ENCODE measurements around the gene DYNC2H1. TPM values are rescaled to one million over a fixed set of nuclear protein-coding genes. Genes with fewer than 3 reads are reported as not detected.
A peak's percentile ranks its signal among the peaks of the same experiment; 100 is the strongest.

DYNC2H1 gene
- total RNA-seq, 1 experiment from 2014 or later, result 12.4 TPM

DNA sequence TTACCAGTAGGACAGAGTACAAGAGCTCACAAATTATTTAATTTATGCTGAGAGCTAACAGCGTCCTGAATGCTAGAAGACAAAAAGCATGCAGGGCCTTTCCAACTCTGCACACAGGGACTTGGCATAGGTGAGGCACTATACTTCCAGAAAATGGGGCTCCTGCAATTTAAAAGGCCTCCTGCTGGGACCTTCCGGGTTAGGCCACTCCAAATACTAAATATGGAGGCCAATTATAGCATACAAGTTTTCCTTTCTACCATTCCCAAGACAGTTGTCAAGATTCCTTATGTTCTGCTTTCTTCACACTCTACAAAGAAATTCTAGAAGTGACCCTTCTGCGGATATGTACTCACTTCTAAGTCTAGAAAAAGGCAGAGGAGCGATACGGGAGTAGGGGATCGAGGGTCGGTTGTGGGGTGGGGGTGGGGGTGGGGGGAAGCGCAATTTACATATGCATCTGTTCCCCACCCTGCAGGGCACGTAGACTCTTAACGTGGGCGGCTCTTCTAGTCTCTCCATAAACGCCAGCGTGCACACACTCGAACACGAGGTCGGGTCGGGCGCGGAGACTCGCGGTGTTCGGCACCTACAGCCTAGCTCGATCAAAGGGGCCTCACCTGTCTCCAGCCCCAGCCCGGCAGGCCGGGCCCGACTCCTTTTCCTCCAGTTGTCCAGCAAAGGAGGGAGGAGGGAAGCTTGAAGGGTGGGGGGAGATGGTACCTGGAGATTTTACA is 18.0 kb upstream of the DYNC2H1 start:
- ATAC-seq, result peak; percentile 74
- H3K4me1 ChIP-seq (ENCODE audit: control insufficient read depth, insufficient read depth, low read length), result peaks cover 17% of the 10 kb centered on the region
- intact Hi-C loops (cut with micrococcal nuclease; ENCODE audit: unreplicated experiment), result no loop called here
- no TSS peak for BruUV-seq (replicated peaks)
- peak overlapping the region; percentile 86 to 93 for H3K4me3 ChIP-seq (ENCODE audit: low read depth in 2 of 2, low read length in 2 of 2)
- no peak for DNase-seq (ENCODE audit: low read depth, low spot score)
- H3K27ac ChIP-seq (ENCODE audit: low read length), result peak overlapping the region; percentile 97
- in situ Hi-C loops (cut with HindIII; ENCODE audit: low pct_unique_long_range_greater_than_20kb, low sequenced_read_pairs), result no loop called here
- ChIA-PET POLR2A (interaction anchor here (0.6 to 2.0 kb wide), 2 partner anchors 18 to 517 kb away, joined by 5 to 14 read pairs; partner anchors contain the start of gene DYNC2H1), CTCF (interaction anchor here (0.5 kb wide), 1 partner anchor 528 kb away, joined by 3 read pairs; no protein-coding TSS in a partner anchor)
- H3K27me3 ChIP-seq (ENCODE audit: control insufficient read depth, insufficient read depth, low read length), result peaks cover 2% of the 10 kb centered on the region; the same call in 1 of the 2 replicates
- peaks cover 21% of the 10 kb centered on the region for H3K36me3 ChIP-seq (ENCODE audit: control insufficient read depth, insufficient read depth, low read length)
- no peaks in the 10 kb centered on the region for H3K9me3 ChIP-seq (ENCODE audit: control insufficient read depth, insufficient read depth, low read depth, low read length)
- TF ChIP-seq, protein P1, sequence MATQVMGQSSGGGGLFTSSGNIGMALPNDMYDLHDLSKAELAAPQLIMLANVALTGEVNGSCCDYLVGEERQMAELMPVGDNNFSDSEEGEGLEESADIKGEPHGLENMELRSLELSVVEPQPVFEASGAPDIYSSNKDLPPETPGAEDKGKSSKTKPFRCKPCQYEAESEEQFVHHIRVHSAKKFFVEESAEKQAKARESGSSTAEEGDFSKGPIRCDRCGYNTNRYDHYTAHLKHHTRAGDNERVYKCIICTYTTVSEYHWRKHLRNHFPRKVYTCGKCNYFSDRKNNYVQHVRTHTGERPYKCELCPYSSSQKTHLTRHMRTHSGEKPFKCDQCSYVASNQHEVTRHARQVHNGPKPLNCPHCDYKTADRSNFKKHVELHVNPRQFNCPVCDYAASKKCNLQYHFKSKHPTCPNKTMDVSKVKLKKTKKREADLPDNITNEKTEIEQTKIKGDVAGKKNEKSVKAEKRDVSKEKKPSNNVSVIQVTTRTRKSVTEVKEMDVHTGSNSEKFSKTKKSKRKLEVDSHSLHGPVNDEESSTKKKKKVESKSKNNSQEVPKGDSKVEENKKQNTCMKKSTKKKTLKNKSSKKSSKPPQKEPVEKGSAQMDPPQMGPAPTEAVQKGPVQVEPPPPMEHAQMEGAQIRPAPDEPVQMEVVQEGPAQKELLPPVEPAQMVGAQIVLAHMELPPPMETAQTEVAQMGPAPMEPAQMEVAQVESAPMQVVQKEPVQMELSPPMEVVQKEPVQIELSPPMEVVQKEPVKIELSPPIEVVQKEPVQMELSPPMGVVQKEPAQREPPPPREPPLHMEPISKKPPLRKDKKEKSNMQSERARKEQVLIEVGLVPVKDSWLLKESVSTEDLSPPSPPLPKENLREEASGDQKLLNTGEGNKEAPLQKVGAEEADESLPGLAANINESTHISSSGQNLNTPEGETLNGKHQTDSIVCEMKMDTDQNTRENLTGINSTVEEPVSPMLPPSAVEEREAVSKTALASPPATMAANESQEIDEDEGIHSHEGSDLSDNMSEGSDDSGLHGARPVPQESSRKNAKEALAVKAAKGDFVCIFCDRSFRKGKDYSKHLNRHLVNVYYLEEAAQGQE (IDR thresholded peaks at IDR 0.05; ENCODE audit: insufficient read depth in 1 of 2, low read depth in 2 of 2, low read length in 1 of 2), result no peak
- TF ChIP-seq POLR2AphosphoS5 (IDR thresholded peaks at IDR 0.05; ENCODE audit: low read depth, low read length) (no peak), SIN3A (IDR thresholded peaks at IDR 0.05; ENCODE audit: borderline replicate concordance, insufficient read depth, low read depth, low read length) (0 out of 2 replicates have a peak, but pooled peaks have one; percentile 32), TCF7L2 (IDR thresholded peaks at IDR 0.05; ENCODE audit: low read depth, low read length) (no peak)

DNA sequence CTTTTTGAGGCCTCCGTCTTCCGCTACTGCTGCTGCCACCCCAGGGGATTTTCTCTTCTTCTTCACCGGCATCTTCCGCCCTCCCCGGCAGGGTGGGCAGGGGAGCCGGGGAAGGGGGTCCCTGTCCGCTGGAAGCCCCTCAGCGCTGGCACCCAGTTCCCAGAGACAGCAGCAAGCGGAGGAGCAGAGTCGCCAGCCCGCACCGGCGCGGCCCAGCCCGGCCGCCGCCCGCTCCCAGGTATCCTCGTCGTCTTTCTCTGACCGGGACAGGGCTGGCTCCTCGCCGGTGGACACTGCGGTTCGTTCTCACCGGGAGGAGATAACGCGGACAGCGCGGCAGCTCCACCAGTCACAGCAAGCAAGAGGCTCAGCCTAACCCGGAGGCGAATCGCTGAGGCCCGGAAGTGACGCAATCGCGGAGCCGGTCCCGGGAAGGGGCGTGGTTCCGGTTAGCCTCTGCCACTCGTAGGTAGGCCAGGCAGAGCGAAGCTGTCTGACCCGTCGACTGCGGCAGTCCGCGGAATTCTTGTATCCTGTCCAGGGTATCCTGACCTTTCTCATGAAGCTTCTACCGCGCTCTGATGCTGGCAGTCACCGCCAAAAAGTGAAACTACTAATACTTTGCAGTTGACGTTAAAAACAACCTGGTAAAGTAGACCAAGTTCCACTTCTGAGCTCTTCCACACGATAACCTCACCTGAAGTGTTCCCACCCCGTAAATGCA is 17.3 kb upstream of the DYNC2H1 start, which contains the start of gene DCUN1D5:
Gene DCUN1D5 (minus strand): TSS at position 360 of the 724 bp plus-strand sequence. CDS start 288 bp downstream, at position 72.
- Histone ChIP-seq H3K9me3 (ENCODE audit: control insufficient read depth, insufficient read depth, low read depth, low read length) (no peaks in the 10 kb centered on the region), H3K27ac (ENCODE audit: low read length) (peak within 1 kb of the TSS; percentile 97), H3K4me1 (ENCODE audit: control insufficient read depth, insufficient read depth, low read length) (peaks cover 17% of the 10 kb centered on the region), H3K4me3 (ENCODE audit: low read depth in 2 of 2, low read length in 2 of 2) (peak within 1 kb of the TSS; percentile 86 to 93), H3K27me3 (ENCODE audit: control insufficient read depth, insufficient read depth, low read length) (peaks cover 2% of the 10 kb centered on the region; the same call in 1 of the 2 replicates), H3K36me3 (ENCODE audit: control insufficient read depth, insufficient read depth, low read length) (peaks cover 21% of the 10 kb centered on the region)
- intact Hi-C loops (cut with micrococcal nuclease; ENCODE audit: unreplicated experiment), result no loop called here
- BruUV-seq (replicated peaks), result no TSS peak
- peak; percentile 88 for DNase-seq (ENCODE audit: low read depth, low spot score)
- CTCF ChIA-PET, result interaction anchor here (0.5 to 1.3 kb wide), 3 partner anchors 17 to 527 kb away, joined by 3 to 8 read pairs (median 4); partner anchors contain the start of gene DYNC2H1
- peak; percentile 99 for ATAC-seq
- TF ChIP-seq, protein P1 (IDR thresholded peaks at IDR 0.05; ENCODE audit: insufficient read depth in 1 of 2, low read depth in 2 of 2, low read length in 1 of 2), result peak in 1 of 2 experiments; percentile 48; a peak in 1 of 4 replicates
- peak; percentile 92; the same call in 1 of the 2 replicates for TF ChIP-seq SIN3A (IDR thresholded peaks at IDR 0.05; ENCODE audit: borderline replicate concordance, insufficient read depth, low read depth, low read length)
- TF ChIP-seq TCF7L2 (IDR thresholded peaks at IDR 0.05; ENCODE audit: low read depth, low read length), result no peak
- TF ChIP-seq POLR2AphosphoS5 (IDR thresholded peaks at IDR 0.05; ENCODE audit: low read depth, low read length), result peak; percentile 96
- in situ Hi-C loops (cut with HindIII; ENCODE audit: low pct_unique_long_range_greater_than_20kb, low sequenced_read_pairs), result no loop called here
- POLR2A ChIA-PET, result interaction anchor here (0.8 to 2.0 kb wide), 2 partner anchors 17 to 30 kb away, joined by 3 to 14 read pairs; partner anchors contain the start of gene DYNC2H1

Measured in Panc1 (cell line).